T1000 (cell line): ENCODE data around the gene GNAS-AS1.

ENCODE experiments used
- DNase-seq: peaks from one replicate; lab custom pipeline; 2025; ENCODE audit warnings: mixed read lengths; lab: John Stamatoyannopoulos, UW

Gene GNAS-AS1

DNA sequence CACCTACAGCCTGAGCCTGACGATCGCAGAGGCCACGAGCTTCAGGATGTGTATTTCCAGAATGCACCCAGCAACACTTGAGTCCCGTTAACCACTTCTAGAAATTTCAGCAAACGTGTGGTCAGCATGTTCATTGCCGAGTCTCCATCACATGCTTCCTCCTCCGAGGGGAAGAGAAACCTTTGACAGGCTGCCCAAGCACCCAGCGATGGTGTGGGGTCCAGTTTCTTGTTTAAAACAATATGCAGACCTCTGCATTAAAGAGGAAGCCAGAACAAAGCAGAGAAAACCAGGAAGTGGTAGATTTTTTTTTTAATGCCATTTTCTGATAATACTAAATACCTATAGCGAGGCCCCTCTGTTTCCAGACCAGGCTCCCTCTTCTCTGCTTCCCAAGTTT is 71.9 kb downstream of the GNAS-AS1 start:
- no peak for DNase-seq

GRCh38 chr20:58777657-58778056 is 73.0 kb downstream of the GNAS-AS1 start:
- no peak for DNase-seq

DNA sequence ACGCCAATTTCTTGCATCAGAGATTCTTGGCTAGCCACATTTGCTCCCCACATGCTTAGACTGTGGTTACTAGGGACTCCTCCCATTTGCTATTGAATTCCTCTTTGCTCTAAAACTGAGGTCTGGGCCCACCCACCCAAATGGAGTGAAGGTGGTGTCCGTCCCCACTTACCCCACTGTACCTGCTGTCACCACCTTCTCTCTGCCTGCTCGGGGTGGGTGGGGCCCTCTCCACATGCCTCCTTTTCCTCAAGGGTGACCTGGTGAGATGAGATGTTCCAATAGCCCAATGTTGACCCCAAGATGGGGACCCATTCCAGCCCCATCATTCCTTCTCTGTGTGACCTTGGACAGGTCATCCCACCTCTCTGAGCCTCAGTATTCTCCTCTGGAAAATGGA is 74.6 kb downstream of the GNAS-AS1 start:
- no peak for DNase-seq

GRCh38 chr20:58775371-58775770 is 75.3 kb downstream of the GNAS-AS1 start:
- no peak for DNase-seq

- DNase-seq: no peak
These were observed 75.9 kb downstream of the GNAS-AS1 start for GRCh38 chr20:58774667-58775263.

GRCh38 chr20:58774214-58774613 is 76.5 kb downstream of the GNAS-AS1 start:
- no peak for DNase-seq

DNA sequence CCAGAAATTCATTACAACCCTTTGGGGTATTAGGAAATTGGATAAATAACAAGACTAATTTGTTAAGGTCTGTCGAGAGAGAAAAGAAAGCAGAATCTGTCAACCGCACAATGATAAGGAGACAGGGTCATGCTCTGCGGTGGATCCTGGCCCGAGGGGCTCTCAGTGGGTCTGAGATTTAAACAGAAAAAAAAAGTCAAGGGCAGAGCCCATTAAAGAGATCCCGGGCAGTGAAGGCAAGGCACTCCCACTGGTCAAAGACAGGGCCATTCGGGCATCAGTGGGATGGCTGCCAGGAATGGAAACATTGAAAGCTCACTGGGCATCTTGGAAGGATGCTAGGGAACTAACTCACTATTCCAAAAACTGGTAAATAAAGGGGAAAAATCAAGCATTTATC is 77.9 kb downstream of the GNAS-AS1 start:
- DNase-seq: no peak
